ENCODE measurements around the gene HCRTR1.
A peak's percentile ranks its signal among the peaks of the same experiment; 100 is the strongest.

The HCRTR1 gene

GRCh38 chr1:31628931-31629556 is 11.6 kb downstream of the HCRTR1 start:
- no peak for DNase-seq (ENCODE audit: low read depth)
- no peak overlapping the region for H3K4me3 ChIP-seq (ENCODE audit: low read depth, low read length)
- TF ChIP-seq CTCF (conservative IDR thresholded peaks at IDR 0.05; ENCODE audit: low read depth, low read length): no peak

- DNase-seq (ENCODE audit: low read depth): no peak
- no peak for TF ChIP-seq CTCF (conservative IDR thresholded peaks at IDR 0.05; ENCODE audit: low read depth, low read length)
- H3K4me3 ChIP-seq (ENCODE audit: low read depth, low read length): no peak overlapping the region
Observed at GRCh38 chr1:31632649-31633048, 15.2 kb downstream of the HCRTR1 start.

- peak; percentile 25 for DNase-seq (ENCODE audit: low read depth)
- peak; percentile 65 for TF ChIP-seq CTCF (conservative IDR thresholded peaks at IDR 0.05; ENCODE audit: low read depth, low read length)
- H3K4me3 ChIP-seq (ENCODE audit: low read depth, low read length): no peak overlapping the region
Observed at GRCh38 chr1:31633117-31633516, 15.6 kb downstream of the HCRTR1 start.

GRCh38 chr1:31637915-31638673 is 20.6 kb downstream of the HCRTR1 start:
- H3K4me3 ChIP-seq (ENCODE audit: low read depth, low read length): no peak overlapping the region
- no peak for TF ChIP-seq CTCF (conservative IDR thresholded peaks at IDR 0.05; ENCODE audit: low read depth, low read length)
- DNase-seq (ENCODE audit: low read depth): no peak

GRCh38 chr1:31639543-31639942 is 22.1 kb downstream of the HCRTR1 start:
- no peak for TF ChIP-seq CTCF (conservative IDR thresholded peaks at IDR 0.05; ENCODE audit: low read depth, low read length)
- peak; percentile 85 for DNase-seq (ENCODE audit: low read depth)
- H3K4me3 ChIP-seq (ENCODE audit: low read depth, low read length): no peak overlapping the region

- TF ChIP-seq CTCF (conservative IDR thresholded peaks at IDR 0.05; ENCODE audit: low read depth, low read length): peak; percentile 11
- no peak overlapping the region for H3K4me3 ChIP-seq (ENCODE audit: low read depth, low read length)
- no peak for DNase-seq (ENCODE audit: low read depth)
Observed at GRCh38 chr1:31640179-31640578, 22.7 kb downstream of the HCRTR1 start.

- TF ChIP-seq CTCF (conservative IDR thresholded peaks at IDR 0.05; ENCODE audit: low read depth, low read length): no peak
- no peak for DNase-seq (ENCODE audit: low read depth)
- H3K4me3 ChIP-seq (ENCODE audit: low read depth, low read length): no peak overlapping the region
Observed at GRCh38 chr1:31640964-31641363, 23.5 kb downstream of the HCRTR1 start.

Measured in choroid plexus epithelial cell (primary cell).